K562 (cell line): ENCODE results near the gene TMEM273. TPM values are rescaled to one million over a fixed set of nuclear protein-coding genes. Genes with fewer than 3 reads are reported as not detected.

Source experiments
- BCLAF1 ChIP-seq, 2 experiments: fragments of 450-650 bp in 1 of 2; IDR thresholded peaks; 2 replicates each; pipeline ENCODE4 v1.6.1; 2011 to 2017; ENCODE audit warnings: low read depth in 2 of 2, antibody characterized with exemption in 1 of 2, borderline replicate concordance in 1 of 2, low read length in 1 of 2, mild to moderate bottlenecking in 1 of 2, mixed read lengths in 1 of 2; ENCODE audit not compliant: control insufficient read depth in 1 of 2
- GABPB1 ChIP-seq: sonication (generic); formaldehyde crosslinking; IDR thresholded peaks from 2 replicates; pipeline ENCODE4 v1.8.0; 2022; ENCODE audit warnings: mild to moderate bottlenecking, missing genetic modification reagents
- GATA2 ChIP-seq: sonication (generic); formaldehyde crosslinking; IDR thresholded peaks from 2 replicates; pipeline ENCODE4 v1.4.0; 2020; ENCODE audit warnings: mild to moderate bottlenecking, missing genetic modification reagents
- KHSRP ChIP-seq: fragments of 450-650 bp; IDR thresholded peaks from 2 replicates; pipeline ENCODE4 v1.6.1; 2017
- KLF1 ChIP-seq: fragments of 450-650 bp; IDR thresholded peaks from 2 replicates; pipeline ENCODE4 v1.6.1; 2016; ENCODE audit warnings: missing genetic modification characterization, missing compliant biosample characterization
- MAFF ChIP-seq: IDR thresholded peaks from 2 replicates; pipeline ENCODE4 v1.6.1; 2012; ENCODE audit warnings: low read length, improper control_type of control experiment
- MBD2 ChIP-seq: sonication (generic); IDR thresholded peaks from 2 replicates; pipeline ENCODE4 v1.6.1; 2016; ENCODE audit warnings: low read depth, borderline replicate concordance
- POLR2G ChIP-seq: fragments of 200-400 bp; formaldehyde crosslinking; IDR thresholded peaks from 2 replicates; pipeline ENCODE4 v1.6.1; 2017; ENCODE audit warnings: low read depth, mild to moderate bottlenecking, antibody characterized with exemption, low read length, moderate library complexity
- RERE ChIP-seq: sonication (generic); formaldehyde crosslinking; IDR thresholded peaks from 2 replicates; pipeline ENCODE4 v1.8.0; 2023; ENCODE audit warnings: missing genetic modification reagents, mild to moderate bottlenecking, borderline replicate concordance
- SMARCE1 ChIP-seq: fragments of 450-650 bp; IDR thresholded peaks from 2 replicates; pipeline ENCODE4 v1.7.1; 2016; ENCODE audit warnings: mild to moderate bottlenecking
- ZKSCAN1 ChIP-seq: fragments of 150-350 bp; IDR thresholded peaks from 2 replicates; pipeline ENCODE4 v1.6.1; 2016; ENCODE audit warnings: low read depth, low read length
- ZNF23 ChIP-seq: fragments of 250-450 bp; sonication (Bioruptor Pico); IDR thresholded peaks from 2 replicates; pipeline ENCODE4 v1.4.0; 2020; ENCODE audit warnings: mild to moderate bottlenecking
- ZNF436 ChIP-seq: fragments of 250-450, 450-650 bp; sonication (Bioruptor Pico); formaldehyde crosslinking; IDR thresholded peaks from 2 replicates; pipeline ENCODE4 v1.7.0; 2020; ENCODE audit warnings: mild to moderate bottlenecking
- ZNF740 ChIP-seq, 3 experiments: fragments of 200-800 bp in 1 of 3; sonication (Bioruptor generic) in 1 of 3; sonication (generic) in 1 of 3; formaldehyde crosslinking in 1 of 3; IDR thresholded peaks; 2 replicates each; pipeline versions ENCODE4 v1.6.1 to v1.8.0; 2016 to 2022; ENCODE audit warnings: mild to moderate bottlenecking in 2 of 3, missing compliant biosample characterization in 2 of 3, missing genetic modification characterization in 2 of 3, missing genetic modification reagents in 1 of 3
- polyA plus RNA-seq, 8 experiments: library from polyadenylated mRNA; depleted of rRNA in 4 of 8; stranded (reverse) in 5 of 8; unstranded in 3 of 8; fragments of >200 nt; fragmentation: Nextera tagmentation in 2 of 8; fragmentation: Illumina TruSeq in 1 of 8; extraction: Ambion mirVana in 2 of 8; extraction: Trizol in 1 of 8; gene quantifications; 2 replicates each; pipeline versions ENCODE4 v1.2.1 to v1.2.3, GENCODE V29; 2011 to 2014; ENCODE audit warnings: inconsistent platforms in 1 of 8, missing spikeins in 1 of 8
- total RNA-seq, 7 experiments: library from RNA; depleted of rRNA in 6 of 7; stranded (reverse); fragments of >200 nt in 6 of 7; fragmentation: Illumina TruSeq in 2 of 7; extraction: Trizol in 2 of 7; gene quantifications; 2 replicates each; pipeline versions ENCODE4 v1.2.1 to v1.2.3, GENCODE V29; 2011 to 2021; ENCODE audit warnings: low replicate concordance in 1 of 7
- TF ChIP-seq, protein P1 (sequence below): sonication (generic); formaldehyde crosslinking; IDR thresholded peaks from 2 replicates; pipeline ENCODE4 v1.8.1; 2023; ENCODE audit warnings: mild to moderate bottlenecking, missing genetic modification reagents
- TF ChIP-seq, protein P2 (sequence below): sonication (generic); formaldehyde crosslinking; IDR thresholded peaks from 2 replicates; pipeline ENCODE4 v1.8.1; 2022; ENCODE audit warnings: missing genetic modification reagents

TMEM273 gene
- total and polyA plus RNA-seq, 9 of the 15 experiments (the other 6 are each of a cell fraction or from before 2014, with no cell fraction given) = 39.2 to 131 (median 95.6) TPM

GRCh38 chr10:49212783-49213182 lies 24.6 kb upstream of the TMEM273 start (continued):
- TF ChIP-seq POLR2G (no peak), KLF1 (tag) (no peak), SMARCE1 (peak; percentile 60; the same call in 1 of the 2 replicates), ZNF436 (CRISPR knock-in tag) (no peak), ZKSCAN1 (no peak), GATA2 (0 out of 2 replicates have a peak, but pooled peaks have one; percentile 49), RERE (no peak), MAFF (no peak), BCLAF1 (IDR thresholded peaks at IDR 0.05; ENCODE audit: borderline replicate concordance in 1 of 2, control insufficient read depth in 1 of 2, low read depth in 2 of 2, low read length in 1 of 2) (no peak), KHSRP (no peak), ZNF23 (CRISPR knock-in tag) (no peak), MBD2 (no peak), GABPB1 (CRISPR knock-in tag) (no peak), ZNF740 (CRISPR knock-in tag; IDR thresholded peaks at IDR 0.05) (no peak), ZNF740 (tag; IDR thresholded peaks at IDR 0.05) (no peak)
- TF ChIP-seq, protein P1, sequence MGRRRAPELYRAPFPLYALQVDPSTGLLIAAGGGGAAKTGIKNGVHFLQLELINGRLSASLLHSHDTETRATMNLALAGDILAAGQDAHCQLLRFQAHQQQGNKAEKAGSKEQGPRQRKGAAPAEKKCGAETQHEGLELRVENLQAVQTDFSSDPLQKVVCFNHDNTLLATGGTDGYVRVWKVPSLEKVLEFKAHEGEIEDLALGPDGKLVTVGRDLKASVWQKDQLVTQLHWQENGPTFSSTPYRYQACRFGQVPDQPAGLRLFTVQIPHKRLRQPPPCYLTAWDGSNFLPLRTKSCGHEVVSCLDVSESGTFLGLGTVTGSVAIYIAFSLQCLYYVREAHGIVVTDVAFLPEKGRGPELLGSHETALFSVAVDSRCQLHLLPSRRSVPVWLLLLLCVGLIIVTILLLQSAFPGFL (CRISPR knock-in tag) = no peak
- TF ChIP-seq, protein P2, sequence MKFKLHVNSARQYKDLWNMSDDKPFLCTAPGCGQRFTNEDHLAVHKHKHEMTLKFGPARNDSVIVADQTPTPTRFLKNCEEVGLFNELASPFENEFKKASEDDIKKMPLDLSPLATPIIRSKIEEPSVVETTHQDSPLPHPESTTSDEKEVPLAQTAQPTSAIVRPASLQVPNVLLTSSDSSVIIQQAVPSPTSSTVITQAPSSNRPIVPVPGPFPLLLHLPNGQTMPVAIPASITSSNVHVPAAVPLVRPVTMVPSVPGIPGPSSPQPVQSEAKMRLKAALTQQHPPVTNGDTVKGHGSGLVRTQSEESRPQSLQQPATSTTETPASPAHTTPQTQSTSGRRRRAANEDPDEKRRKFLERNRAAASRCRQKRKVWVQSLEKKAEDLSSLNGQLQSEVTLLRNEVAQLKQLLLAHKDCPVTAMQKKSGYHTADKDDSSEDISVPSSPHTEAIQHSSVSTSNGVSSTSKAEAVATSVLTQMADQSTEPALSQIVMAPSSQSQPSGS (CRISPR knock-in tag) = no peak
